Right lobe of liver (tissue), 6 donors: Measurements from ENCODE around the gene TFF2. TPM values are rescaled to one million over a fixed set of nuclear protein-coding genes. Genes with fewer than 3 reads are reported as not detected.
A peak's percentile ranks its signal among the peaks of the same experiment; 100 is the strongest.

Source experiments
- ATAC-seq, 4 donors: fragments of 200-7000 bp; cut with Tn5 transposase; one replicate each; pipeline ENCODE4 v1.9.1; 2020; ENCODE audit warnings: mild to moderate bottlenecking in 4 of 4, moderate library complexity in 4 of 4
- DNase-seq, 3 donors: peaks; one replicate each; pipeline ENCODE4 v3.0.0-alpha.2; 2020
- H3K27ac ChIP-seq, 3 donors: fragments of 200-600 bp; one replicate each; pipeline ENCODE4 v1.8.0; 2022
- H3K27me3 ChIP-seq, 2 donors: fragments of 200-600 bp; one replicate each; pipeline ENCODE4 v1.8.0; 2022
- H3K36me3 ChIP-seq, 4 donors: fragments of 200-600 bp; sonication (generic) in 1 of 4; one replicate each; pipeline versions ENCODE4 v1.5.1 to v1.8.0; 2017 to 2022; ENCODE audit warnings: control low read depth in 1 of 4
- H3K4me1 ChIP-seq, 4 donors: fragments of 200-600 bp; sonication (generic) in 1 of 4; one replicate each; pipeline versions ENCODE4 v1.5.1 to v1.8.0; 2017 to 2022; ENCODE audit warnings: control low read depth in 1 of 4
- H3K4me3 ChIP-seq, 3 donors: fragments of 200-600 bp; one replicate each; pipeline ENCODE4 v1.8.0; 2022
- H3K9me3 ChIP-seq, 4 donors: fragments of 200-600 bp; sonication (generic) in 1 of 4; one replicate each; pipeline versions ENCODE4 v1.5.1 to v1.8.0; 2017 to 2022; ENCODE audit warnings: control low read depth in 1 of 4
- POLR2A ChIP-seq: fragments of 450-650 bp; IDR thresholded peaks from one replicate; pipeline ENCODE4 v1.6.1; 2017; ENCODE audit warnings: antibody characterized with exemption, mild to moderate bottlenecking
- WGBS: methylation state at CpG from one replicate; pipeline ENCODE4 v1.1.6; 2018; ENCODE audit warnings: low coverage, low lambda C conversion rate; ENCODE audit not compliant: insufficient coverage; ENCODE audit errors: missing lambda C conversion rate; 5-methylcytosine and 5-hydroxymethylcytosine counted together
- intact Hi-C, 2 donors: fragments of 100-400 bp; cut with DNase I; formaldehyde crosslinking; loops; one replicate each; pipeline versions ENCODE4 v1.11.2 to v1.14.1; 2022
- total RNA-seq, 6 experiments: library from RNA; depleted of rRNA in 2 of 6; stranded (reverse); fragments of >200 nt in 2 of 6; fragmentation: NEBNext Ultra II Directional in 3 of 6; extraction: Animal tissue kit (Norgen Biotek cat#: 25700) in 3 of 6; gene quantifications; one replicate each; pipeline versions ENCODE4 v1.1.0 to v1.2.4, GENCODE V29; 2016 to 2023
- TF ChIP-seq, protein P1 (sequence below), 4 donors: fragments of 200-600 bp in 3 of 4; fragments of 450-650 bp in 1 of 4; IDR thresholded peaks; one replicate each; pipeline versions ENCODE4 v1.5.1 to v1.8.0; 2016 to 2022; ENCODE audit warnings: antibody characterized with exemption in 4 of 4, mild to moderate bottlenecking in 2 of 4
- donor health status: DM: no; HTN: yes; CAD: no.
- donor health status: DM: no; HTN: no; CAD: no.
- donor health status: DM: no; HTN: no; CAD: no.
- donor health status: DM: no; HTN: yes; CAD: no.
- donor health status: DM: no; HTN: yes; CAD: no.

The TFF2 gene
- total RNA-seq, 6 experiments from 2014 or later = 0.29 to 0.61 (median 0.49) TPM; not detected in 2

DNA sequence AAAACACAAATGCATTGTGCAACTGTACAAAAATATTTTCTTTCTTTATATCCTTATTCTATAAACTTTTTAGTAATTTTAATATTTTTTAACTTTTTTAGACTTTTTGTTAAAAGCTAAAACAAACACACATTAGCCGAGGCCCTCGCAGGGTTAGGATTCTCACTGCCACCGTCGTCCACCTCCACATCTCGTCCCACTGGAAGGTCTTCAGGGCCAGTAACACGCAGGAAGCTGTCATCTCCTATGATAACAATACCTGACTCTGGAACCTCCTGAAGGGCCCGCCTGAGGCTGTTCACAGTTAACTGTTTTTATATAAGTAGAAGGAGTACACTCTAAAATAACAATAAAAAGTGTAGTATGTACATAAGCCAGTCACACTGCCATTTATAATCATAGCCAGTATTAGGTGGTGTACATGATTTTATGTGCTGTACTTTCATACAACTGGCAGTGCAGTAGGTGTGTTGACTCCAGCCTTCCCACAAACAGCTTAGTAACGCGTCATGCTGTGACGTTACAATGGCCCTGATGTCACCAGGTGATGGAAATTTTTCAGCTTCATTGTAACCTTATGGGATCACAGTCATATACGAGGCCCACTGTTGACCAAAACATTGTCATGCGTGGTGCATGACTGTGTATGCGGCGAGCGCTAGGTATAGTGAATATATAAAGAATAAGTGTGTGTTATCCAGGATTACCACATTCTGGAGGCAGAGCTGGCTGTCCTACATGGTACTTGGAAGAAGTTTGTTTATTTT, 8.8 kb downstream of the TFF2 start:
- DNase-seq (peak in 1 of 3 donors; percentile 8), ATAC-seq (no peak)
- intact Hi-C loops = no loop called here

DNA sequence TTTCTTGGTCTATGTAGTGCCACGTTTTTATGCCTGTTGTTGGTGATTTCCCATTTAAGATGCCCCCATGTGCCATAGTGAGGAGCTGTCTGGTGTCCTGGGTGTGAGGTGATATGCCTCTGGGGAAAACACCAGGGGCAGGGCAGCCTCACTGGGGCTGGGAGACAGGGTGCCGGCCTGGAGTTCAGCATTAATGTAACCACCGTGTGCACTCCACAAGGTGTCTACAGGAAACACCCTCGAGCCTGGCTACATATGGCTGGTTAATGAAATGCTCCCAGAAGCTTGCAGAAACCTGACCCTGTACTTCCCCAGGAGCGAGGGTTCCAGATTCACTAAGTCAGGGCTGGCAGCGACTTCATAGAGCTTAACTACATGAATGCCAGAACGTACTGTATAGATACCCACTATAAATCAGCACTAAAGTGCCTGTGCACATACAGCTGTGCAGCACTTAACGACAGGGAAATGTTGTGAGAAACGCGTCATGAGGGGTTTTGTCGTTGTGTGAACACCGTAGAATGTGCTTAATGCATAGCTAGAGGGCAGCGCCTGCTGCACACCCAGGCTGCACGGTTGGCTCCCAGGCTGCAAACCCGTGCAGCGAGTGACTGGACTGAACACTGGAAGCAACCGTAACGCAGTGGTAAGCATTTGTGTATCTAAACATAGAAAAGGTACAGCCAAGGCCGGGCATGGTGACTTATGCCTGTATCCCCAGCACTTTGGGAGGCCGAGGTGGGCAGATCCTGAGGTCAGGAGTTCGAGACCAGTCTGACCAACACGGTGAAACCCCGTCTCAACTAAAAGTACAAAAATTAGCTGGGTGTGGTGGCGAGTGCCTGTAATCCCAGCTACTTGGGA, 10.4 kb downstream of the TFF2 start:
- no peaks in the 10 kb centered on the region for H3K36me3 ChIP-seq
- no peak overlapping the region for H3K27ac ChIP-seq
- no peaks in the 10 kb centered on the region for H3K4me1 ChIP-seq
- TF ChIP-seq, protein P1, sequence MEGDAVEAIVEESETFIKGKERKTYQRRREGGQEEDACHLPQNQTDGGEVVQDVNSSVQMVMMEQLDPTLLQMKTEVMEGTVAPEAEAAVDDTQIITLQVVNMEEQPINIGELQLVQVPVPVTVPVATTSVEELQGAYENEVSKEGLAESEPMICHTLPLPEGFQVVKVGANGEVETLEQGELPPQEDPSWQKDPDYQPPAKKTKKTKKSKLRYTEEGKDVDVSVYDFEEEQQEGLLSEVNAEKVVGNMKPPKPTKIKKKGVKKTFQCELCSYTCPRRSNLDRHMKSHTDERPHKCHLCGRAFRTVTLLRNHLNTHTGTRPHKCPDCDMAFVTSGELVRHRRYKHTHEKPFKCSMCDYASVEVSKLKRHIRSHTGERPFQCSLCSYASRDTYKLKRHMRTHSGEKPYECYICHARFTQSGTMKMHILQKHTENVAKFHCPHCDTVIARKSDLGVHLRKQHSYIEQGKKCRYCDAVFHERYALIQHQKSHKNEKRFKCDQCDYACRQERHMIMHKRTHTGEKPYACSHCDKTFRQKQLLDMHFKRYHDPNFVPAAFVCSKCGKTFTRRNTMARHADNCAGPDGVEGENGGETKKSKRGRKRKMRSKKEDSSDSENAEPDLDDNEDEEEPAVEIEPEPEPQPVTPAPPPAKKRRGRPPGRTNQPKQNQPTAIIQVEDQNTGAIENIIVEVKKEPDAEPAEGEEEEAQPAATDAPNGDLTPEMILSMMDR (IDR thresholded peaks at IDR 0.05) = no peak
- TF ChIP-seq POLR2A = no peak
- H3K27me3 ChIP-seq = peaks cover 0 to 5% of the 10 kb centered on the region in 2 donors
- no peak overlapping the region for H3K4me3 ChIP-seq
- no peaks in the 10 kb centered on the region for H3K9me3 ChIP-seq
- peak in 1 of 3 donors; percentile 23 for DNase-seq
- ATAC-seq = no peak
- intact Hi-C loops = no loop called here
- whole genome bisulfite sequencing = 85% methylated on average over 19 of the region's 24 CpGs

More for the DNA sequence above, 8.8 kb downstream of the TFF2 start:
- 92% methylated on average over 14 of the region's 15 CpGs for WGBS
- no peak for TF ChIP-seq POLR2A
- Histone ChIP-seq H3K4me3 (no peak overlapping the region), H3K36me3 (no peaks in the 10 kb centered on the region), H3K9me3 (no peaks in the 10 kb centered on the region), H3K27ac (no peak overlapping the region), H3K27me3 (no peaks in the 10 kb centered on the region), H3K4me1 (no peaks in the 10 kb centered on the region)

DNA sequence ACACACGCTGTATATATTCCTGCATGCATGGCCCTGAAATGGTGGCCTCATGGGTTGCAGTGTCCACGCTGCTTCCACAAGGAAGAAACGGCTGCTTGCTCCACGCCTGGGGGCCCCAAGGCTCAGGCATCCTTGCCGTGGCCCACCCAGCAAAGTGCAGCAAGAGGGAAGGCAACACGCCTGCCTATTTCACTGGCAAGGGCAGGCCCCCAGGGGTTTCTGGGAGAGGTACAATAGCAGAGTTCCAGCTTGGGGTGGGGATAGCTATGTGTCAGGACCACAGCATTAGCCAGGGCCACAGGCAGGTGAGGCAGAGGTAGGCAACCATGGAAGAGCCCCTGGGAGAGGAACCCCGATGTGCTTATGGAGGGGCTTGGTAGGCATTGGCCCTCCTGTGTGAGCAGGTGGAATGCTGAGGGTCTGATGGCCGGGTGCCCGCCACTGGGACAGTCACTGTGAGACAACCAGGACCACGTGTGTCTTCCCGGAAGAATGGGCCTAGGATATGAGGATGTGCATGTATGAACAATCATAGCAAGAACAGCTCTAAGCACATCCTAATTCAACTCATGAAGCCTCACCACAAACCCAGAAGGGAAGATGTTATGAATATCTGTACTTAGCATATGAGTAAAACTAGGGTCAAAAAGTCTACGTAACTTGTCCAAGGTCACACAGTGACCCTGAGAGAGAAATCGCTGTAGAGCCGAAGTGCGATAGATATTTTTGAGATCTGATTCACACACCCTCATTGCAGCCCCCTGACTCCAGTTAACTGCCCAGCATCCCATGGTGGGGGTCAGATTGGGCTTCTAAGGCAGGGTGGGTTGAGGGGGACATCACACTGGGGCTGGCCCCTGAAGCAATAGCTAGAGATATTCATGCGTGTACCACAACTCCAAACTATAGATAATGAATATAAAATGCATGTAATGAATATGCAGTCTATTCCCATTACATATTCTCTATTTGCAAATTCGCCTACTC, 11.8 kb downstream of the TFF2 start:
- ATAC-seq = no peak
- TF ChIP-seq, protein P1 (IDR thresholded peaks at IDR 0.05) = no peak
- no peak for TF ChIP-seq POLR2A
- 84% methylated on average over 8 of the region's 17 CpGs for WGBS
- Histone ChIP-seq H3K27me3 (peaks cover 0 to 5% of the 10 kb centered on the region in 2 donors), H3K4me1 (no peaks in the 10 kb centered on the region), H3K36me3 (no peaks in the 10 kb centered on the region), H3K4me3 (no peak overlapping the region), H3K27ac (no peak overlapping the region), H3K9me3 (no peaks in the 10 kb centered on the region)
- DNase-seq = peak in 1 of 3 donors; percentile 29
- intact Hi-C loops = no loop called here

DNA sequence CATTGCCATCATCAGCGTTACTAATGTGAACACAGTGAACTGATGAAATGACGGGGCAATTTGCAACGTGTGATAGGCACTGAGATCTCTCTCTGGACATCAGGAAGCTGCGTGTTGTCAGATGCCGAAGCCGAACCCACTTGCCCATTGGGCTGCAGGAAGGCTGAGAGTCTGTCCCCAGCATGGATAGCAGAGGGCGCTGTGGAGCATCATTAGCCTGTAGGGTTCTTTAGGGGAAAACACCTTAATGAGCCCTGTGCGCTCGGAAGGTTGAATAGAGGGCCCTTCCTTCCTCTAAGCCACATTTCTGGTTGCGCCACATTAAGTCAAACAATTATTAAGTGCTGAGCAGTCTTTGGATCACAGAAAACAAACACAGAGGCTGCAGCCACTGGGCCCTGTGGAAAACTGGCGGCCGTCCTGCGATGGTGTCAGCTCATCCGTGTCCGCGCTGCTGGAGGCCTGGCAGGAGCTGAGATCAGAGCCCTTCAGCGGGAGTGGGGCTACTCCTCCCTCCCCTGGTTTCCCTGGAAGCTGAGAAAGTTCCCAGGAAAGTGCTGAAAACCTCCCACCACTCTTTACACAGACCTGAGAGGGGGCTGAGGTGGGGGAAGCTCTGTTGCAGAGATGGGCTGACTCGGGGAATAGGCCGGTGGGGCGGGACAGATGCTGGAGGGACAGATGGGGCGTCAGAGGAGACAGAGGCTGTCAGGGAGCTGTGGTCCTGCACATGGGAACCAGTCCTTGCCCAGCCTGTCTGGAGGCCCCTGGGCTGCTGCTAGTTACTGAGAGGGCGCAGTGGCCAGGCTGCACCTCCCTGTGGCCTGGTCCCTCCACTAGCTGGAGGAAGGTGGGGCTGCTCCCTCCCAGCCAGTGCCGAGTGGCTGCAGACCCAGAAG, 12.7 kb downstream of the TFF2 start:
- Histone ChIP-seq H3K36me3 (no peaks in the 10 kb centered on the region), H3K9me3 (no peaks in the 10 kb centered on the region), H3K27me3 (peaks cover 0 to 5% of the 10 kb centered on the region in 2 donors), H3K27ac (no peak overlapping the region), H3K4me1 (no peaks in the 10 kb centered on the region), H3K4me3 (no peak overlapping the region)
- DNase-seq (peak; percentile 71 to 77 (median 76)), ATAC-seq (peak; percentile 93 to 97 (median 94))
- intact Hi-C loops = no loop called here
- TF ChIP-seq, protein P1 (IDR thresholded peaks at IDR 0.05) = peak; percentile 63 to 74 (median 72)
- no peak for TF ChIP-seq POLR2A
- 28% methylated on average over 8 of the region's 23 CpGs for WGBS
